SIG-M5 (cell line): ENCODE measurements around the gene EFCAB10.
"Not testable (repeated sequence)": the region's sequence is repeated elsewhere in the genome, so short reads cannot be mapped to it uniquely, and the experiment has no call there.

ENCODE experiments used
- DNase-seq: peaks from one replicate; lab custom pipeline; 2025; lab: John Stamatoyannopoulos, UW

The EFCAB10 gene

DNA sequence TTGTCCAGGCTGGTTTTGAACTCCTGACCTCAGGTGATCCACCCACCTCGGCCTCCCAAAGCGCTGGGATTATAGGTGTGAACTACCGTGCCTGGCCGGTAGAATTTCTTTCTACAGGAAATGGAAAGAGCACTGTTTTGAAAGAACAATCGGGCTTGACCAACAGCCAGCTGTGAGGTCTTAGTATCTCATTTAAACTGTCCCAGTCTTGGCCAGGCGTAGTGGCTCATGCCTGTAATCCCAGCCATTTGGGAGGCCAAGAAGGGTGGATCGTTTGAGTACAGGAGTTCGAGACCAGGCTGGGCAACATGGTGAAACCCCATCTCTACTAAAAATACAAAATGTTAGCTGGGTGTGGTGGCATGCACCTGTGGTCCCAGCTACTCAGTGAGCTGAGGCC is 17.8 kb upstream of the EFCAB10 start:
- DNase-seq, result not testable (repeated sequence)

DNA sequence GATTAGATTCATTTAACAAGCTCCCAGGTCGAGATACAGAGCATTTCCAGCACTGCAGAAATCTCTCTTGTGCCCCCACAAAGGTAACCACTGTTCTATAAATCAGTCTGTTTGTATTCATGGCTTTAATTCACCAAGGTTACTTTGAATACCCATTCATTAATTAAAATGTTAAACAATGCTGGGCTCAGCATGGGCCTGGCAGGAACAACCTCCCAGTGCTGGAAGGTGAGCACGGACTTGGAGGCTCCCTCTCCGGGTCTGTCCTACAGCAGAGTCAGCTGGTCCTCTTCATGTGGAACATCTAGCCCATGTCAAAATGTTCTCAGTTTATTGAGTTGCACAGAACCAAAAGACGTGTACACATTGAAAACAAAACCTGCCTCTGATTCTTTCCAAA is 15.6 kb upstream of the EFCAB10 start:
- no peak for DNase-seq

DNA sequence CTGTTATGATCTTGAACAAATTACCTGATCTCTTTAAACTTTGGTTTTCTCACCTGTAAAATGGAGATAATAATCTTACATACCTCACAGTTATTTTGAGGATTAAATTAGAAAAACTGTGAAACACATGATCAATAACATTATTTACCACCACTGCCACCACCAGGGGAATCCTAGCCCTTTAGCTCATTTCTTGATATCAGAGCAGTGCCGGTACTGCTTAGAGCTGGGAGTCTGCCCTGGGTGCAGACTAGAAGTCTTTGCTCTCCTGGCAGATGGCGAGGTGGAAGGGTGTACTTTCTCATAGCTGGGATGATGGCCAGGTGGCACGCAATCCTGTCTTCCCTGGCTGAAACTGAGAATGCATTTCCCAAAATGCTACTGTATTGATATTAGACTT is 12.7 kb upstream of the EFCAB10 start:
- no peak for DNase-seq

DNA sequence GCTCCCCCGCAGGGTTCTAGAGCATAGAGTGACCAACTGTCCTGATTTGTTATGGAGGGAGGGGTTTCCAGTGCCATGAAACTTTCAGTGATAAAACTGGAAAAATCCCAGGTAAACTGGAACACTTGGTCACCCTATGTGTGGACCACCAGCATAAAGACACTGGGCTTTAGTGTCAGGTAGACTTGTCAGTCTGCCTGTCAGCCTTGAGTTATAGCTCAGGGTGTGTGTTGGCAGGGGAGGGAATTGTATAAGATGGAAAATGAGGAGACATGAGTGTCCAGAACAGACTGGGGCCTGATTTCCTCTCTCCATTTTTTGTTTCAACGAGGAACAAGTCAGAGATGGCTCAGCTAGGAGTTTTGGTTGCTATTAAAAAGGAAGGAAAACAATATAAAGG is 10.2 kb upstream of the EFCAB10 start:
- no peak for DNase-seq

DNA sequence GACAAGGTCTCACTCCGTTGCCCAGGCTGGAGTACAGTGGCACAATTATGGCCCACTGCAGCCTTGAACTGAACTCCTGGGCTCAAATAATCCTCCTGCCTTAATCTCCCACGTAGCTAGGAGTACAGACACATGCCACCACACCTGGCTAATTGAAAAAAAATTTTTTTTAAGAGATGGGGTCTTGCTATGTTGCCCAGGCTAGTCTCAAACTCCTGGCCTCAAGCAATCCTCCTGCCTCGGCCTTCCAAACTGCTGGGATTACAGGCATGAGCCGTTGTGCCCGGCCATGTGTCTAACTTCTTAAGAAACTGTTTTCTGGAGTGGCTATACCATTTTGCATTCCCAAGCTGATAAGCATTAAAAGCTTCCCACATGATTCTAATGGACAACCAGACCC is 9.5 kb upstream of the EFCAB10 start:
- no peak for DNase-seq

DNA sequence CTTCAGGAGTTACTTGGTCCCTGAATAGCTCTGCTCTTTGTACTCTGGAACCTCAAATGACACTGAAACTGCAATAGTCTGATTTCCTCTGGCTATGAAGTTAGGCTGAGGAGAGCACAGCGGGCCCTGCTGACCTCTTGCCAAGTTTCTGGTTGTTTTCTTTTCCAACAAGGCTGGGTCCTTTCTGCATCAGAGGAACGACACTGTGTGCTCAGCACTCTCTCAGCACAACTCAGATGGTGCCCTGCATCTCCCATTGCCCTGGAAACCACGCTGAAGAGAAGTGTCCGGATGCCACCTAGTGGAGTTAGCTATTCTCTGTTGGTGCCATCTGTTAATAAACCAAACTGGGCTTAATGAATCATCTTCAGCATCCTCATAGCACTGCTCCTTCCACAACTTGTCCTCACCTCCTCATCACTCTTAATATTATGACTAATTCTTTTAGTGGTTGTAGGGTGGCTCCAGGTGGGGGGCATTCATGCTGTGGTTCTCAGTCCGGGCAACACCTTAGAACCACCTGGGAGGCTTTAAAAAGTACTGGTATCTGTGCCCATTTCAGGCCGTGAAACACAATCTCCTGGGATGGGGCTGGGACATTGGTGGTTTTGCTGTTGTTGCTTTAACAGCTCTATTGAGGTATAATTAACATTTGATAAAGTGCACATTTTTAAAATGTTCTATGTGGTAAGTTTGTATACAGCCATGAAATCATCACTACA is 8.2 kb upstream of the EFCAB10 start:
- no peak for DNase-seq

DNA sequence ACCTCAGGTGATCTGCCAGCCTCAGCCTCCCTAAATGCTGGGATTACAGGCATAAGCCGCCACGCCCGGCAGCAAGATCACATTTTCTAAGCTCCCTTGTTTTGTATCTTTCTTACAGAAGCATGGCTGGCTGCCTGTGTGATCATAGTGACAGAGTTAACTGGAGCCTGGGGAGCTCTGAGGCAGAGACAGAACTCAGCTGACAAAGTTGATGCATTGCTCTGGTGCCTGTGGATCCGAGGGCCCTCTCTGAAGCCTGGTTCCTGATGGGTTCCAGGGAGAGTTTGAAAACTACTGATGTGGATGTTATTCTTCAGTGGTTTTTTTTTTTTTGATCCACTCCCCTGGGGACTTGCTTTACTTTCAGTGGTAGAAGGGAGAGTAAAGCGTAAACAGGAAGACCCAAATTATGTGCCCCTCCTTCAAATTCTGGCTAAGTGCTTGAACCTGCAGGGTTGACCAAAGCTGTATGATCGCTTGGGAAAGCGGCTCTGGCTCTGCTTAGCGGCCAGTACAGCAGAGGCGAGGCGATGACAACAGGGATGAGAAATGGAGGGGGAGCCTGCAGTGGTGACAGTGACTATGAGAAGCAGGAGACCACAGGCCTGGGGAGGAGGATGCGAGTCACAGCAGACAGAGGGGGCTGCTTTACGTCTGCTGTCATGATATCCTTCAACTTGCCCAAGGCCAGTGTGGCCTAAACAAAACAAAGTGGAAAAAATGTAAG is 6.8 kb upstream of the EFCAB10 start:
- DNase-seq, result no peak

DNA sequence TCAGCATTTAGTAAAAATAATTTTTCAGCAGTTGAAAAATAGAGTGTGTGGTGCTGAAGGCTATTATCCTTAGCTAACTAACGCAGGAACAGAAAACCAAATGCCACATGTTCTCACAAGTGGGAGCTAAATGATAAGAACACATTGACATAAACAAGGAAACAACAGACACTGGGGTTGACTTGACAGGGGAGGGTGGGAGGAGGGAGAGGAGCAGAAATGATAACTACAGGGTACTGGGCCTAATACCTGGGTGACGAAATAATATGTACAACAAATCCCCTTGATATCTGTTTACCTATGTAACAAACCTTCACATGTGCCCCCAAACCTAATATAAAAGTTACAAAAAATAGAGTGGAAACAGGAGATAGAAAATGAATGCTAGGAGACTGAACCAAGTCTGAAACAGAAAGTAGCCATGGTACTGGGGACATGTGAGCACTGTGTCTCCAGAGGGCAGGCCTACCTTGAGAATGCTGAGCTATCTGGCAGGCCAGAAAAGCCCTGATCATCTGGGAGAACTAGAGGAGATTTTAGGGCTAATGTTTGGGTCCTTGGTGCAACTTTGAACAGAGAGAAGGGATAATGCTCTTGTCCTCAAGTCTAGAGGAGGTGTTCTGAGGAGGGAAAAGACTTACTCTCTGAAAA is 4.7 kb upstream of the EFCAB10 start:
- DNase-seq, result no peak

DNA sequence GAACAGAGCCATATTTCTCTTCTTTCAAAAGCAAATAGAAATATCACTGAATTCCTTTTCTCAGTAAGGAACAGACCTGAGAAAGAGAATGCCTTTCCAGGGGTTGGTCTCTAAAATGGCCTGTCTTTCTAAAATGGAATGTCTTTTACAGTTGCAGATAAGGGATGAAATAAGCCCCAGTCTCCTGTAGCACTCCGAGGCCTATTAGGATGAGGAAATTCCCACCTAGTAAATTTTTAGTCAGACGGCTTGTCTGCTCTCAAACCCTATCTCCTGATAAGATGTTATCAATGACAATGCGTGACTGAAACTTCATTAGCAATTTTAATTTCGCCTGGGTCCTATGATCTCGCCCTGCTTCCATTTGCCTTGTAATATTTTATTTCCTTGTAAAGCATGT is 2.9 kb upstream of the EFCAB10 start:
- no peak for DNase-seq

DNA sequence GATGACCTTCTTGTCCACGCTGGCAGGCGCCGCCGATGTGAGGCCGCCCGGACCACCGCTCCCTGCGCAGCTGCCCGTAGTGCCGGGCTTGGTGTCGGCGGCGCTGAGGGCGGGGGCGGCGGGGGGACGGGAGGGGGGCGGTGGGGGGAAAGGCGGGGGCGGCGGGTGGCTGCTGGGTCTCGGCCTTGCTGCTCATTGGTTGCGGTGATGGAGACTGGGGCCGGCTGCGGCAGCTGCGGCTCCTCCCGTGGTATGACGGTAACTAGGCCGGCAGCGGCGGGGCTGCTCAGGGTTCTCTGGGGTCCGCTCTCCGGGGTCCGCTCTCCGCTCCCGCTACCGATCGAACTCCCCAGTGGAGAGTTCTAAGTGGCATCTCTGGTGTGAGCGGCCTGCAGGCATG is 1.8 kb upstream of the EFCAB10 start:
- DNase-seq, result no peak

DNA sequence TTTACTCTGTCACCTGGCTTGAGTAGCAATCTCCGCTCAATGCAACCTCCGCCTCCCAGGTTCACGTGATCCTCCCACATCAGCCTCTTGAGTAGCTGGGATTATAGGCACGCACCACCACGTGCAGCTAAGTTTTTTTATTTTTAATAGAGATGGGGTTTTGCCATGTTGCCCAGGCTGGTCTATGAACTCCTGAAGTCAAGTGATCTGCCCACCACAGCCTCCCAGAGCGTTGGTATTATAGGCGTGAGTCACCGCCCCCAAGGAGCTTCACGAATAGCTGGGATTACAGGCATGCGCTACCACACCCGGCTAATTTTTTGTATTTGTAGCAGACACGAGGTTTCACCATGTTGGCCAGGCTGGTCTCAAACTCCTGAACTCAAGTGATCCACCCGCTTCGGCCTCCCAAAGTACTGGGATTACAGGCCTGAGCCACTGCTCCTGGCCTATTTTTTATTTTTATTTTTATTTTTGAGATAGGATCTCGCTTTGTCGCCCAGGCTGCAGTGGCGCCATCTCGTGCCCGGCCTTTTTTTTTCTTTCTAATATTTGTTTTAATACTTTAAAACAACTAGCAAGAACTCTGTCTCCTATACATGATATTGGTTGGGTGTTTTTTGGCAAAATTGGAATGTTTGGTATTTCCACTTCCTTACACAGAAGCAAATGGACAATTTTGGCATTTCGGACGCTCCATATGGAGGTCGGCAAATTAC is 1.1 kb downstream of the EFCAB10 start:
- no peak for DNase-seq

DNA sequence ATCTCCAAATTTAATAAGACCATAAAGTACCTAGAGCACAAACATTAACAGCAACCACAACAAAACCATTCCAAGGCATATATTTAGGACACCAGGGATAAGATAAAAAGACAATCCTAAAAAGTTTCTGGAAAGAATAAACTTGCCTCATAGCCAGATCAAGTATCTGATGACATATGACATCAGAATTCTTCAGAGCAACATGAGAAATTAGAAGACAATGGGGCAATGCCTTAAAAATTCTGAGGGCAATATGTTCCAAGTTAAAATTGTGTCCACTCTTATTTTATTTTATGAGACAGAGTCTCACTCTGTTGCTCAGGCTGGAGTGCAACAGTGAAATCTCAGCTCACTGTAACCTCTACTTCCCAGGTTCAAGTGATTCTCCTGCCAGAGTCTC is 2.8 kb downstream of the EFCAB10 start:
- DNase-seq, result no peak

DNA sequence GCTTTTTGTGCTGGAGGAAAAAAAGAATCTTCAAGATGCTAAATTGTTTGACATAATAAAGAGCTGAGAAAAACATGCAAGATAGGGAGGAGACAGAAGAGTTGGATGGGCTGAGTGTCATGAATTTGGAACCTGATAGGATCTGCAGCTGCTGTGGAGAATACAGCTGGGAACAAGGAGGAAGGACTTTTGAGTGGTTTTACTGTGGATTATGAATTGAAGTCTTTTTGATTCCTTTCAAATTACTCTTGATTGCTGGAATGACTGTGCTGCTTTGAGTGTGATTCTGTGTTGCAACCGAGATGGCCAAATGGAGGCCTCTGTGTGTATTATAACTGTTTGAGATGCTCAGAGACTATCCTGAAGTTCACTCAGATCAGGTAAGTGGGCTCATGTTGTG is 4.0 kb downstream of the EFCAB10 start:
- DNase-seq, result no peak

DNA sequence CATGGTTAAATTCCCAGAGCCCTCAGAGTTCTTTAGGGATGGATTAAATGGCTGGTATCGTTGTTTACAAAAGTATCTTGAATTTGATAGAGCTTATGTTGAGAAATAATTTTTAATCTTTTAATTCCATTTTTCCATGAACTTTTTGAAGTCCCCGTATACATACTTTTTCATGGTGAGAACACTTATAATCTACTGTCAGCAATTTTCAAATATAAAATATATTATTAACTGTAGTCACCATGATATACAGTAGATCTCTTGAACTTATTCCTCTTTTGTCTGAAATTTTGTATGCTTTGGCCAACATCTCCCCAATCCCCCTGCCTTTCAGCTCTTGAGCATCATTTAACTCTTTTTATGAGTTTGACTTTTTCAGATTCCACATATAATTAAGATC is 9.4 kb downstream of the EFCAB10 start:
- DNase-seq, result no peak

DNA sequence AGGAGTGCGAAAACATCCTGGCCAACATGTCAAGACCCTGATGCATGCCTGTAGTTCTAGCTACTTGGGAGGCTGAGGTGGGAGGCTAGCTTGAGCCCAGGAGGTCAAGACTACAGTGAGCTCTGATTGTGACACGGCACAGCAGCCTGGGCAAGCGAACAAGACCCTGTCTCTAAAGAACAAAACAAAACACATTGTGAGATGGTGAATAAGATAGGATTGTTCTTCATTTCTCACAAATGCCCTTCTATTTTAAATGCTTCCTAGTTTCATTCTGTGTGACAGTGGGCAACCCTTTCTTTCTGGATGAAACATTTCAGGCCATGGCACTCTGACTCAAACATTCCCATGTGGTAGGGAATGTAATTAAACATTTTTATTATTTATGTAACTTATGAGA is 13.5 kb downstream of the EFCAB10 start:
- DNase-seq, result no peak

DNA sequence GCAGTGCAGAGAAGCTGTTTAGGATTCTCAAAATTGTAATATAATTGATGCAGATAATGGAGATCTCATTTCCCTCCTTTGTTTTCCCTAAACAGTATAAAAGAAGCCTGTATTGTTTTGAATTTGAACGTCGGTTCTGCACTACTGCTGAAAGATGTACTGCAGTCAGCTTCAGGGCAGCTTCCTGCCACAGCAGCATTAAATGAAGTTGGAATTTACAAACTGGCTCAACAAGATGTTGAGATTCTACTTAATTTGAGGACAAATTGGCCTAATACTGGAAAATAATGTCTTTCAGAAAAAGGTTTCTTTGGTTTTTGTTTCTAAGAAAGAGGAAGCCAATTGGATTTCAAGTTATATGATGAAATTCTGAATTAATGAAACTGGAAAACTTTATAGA is 14.3 kb downstream of the EFCAB10 start:
- no peak for DNase-seq

DNA sequence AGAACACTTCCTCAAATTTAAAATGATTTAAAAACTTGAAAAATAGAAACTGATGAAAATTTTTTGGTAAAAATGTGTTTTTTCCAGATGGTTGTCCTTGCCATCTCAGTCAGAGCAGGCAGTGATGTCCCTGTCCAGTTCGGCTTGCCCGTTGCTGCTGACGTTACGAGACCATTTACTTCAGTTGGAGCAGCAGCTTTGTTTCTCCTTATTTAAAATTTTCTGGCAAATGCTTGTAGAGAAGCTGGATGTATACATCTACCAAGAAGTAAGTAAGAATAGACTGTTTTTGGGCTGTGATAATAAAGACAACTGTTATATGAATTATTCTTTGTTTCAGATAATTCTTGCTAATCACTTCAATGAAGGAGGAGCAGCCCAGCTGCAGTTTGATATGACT is 16.1 kb downstream of the EFCAB10 start:
- DNase-seq, result no peak

DNA sequence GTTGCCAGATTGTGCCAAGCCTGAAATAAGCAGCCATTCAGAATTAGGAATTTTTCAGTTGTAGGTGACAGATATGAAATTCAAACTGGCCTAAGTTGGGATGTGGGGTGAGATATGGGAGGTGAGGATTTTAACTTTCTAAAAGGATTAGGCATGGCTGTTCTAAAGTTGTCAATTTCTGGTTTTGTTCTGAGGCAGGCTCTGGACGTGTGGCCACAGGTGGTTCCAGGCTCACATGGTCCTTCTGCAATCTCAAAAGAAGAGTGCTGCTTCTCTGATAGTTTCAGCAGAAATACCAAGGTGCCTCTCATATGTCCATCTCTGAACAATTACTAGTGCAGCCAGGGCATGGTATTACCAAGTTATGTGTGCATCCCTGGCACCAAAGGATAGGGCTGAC is 21.4 kb downstream of the EFCAB10 start:
- no peak for DNase-seq

DNA sequence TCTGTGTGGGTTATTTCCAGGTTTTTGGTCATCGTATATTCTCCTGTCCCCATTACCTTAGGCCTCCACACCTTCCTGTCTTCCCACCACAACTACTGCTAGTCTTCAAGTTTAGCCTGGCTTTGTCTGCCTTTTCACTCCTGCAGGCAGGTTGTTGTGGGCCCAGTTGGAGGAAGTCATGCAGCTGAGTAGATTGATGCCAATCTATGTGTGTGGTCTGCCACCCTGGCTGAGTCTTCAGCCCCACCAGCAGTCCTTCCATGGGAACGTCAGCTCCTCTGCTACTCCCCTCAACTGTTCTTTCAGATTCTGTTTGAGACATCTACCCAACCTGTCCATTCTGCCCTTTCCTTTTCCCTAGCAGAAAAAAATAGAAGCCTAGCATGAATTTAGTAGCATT is 43.0 kb downstream of the EFCAB10 start:
- DNase-seq, result no peak

DNA sequence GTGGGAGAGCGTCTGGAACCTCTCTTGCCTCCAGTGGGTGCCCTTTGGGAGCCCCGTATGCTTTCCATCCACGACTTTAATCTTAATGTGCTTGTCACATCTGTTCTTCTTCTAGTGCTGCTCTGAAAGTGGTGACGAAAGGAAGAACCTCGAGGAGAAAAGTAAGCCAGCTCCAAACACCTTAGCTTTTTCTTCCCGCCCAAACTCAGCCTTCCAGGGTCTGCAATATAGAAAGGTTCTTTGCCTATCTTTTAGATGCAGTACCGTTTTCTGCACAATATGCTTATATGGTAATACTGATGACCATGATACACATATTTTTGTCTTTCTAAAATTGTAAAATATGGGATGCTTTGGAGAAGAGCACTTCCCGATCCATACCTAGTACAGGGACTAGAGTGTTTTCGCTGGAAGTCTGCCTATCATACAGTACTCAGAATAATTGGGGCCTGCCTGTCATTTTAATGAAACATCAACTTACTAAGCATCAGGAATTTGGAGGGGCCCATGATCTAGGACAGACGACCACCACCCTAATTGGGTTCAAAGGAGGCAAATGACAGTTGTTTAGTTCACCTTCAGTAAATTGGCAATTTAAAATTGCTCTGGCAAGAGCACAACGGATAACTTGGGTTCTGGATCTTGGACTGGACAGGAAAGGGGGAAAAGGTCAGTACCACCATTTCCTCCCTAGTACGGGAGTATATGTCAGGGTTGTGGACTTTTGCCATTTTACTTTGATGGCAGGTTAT is 48.4 kb downstream of the EFCAB10 start:
- no peak for DNase-seq

DNA sequence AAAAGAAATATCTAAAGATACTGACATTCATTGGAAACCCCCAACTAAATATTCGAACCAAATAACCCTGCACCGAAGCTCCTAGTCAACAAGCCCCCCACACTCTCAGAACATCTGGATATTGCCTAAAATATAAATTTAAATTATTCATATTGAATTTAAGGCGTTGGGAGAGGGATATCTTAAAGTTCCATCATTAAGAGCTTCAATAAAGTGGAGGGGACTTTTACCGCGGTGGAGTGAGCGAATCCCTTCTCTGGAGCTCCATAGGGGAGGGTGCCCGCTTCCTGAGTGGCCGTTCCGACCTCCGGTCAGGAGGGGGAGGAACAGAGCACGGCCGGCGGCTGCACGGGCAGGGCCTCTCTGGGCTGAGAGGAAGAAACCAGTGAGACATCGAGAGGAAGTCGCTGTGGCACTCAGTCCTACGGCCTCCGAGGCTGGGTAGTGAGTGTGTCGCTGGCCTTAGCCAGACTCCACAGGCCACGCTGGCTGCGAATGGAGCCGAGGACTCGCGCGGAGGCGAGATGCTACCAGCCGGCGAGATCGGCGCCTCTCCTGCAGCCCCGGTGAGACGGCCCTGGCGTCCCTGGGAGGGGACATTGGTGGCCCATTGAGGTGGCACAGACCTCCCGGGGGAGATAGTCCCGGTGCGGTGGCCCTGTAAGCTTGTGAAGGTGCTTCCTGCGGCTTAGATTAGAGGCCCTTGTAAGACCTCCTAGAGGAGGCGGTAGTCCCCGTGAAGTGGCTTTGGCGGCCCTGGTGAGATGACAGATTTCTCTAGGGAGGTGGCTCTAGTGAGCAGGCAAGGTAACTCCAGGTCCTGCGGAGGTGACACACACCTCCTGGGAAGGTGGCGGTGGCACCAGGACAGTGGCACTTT is 49.3 kb downstream of the EFCAB10 start, which contains the start of gene RINT1:
TSS of gene RINT1 (plus strand) at position 410 of the 880 bp plus-strand sequence. CDS start at position 525, 115 bp downstream.
- DNase-seq, result peak; percentile 55
